Psoas muscle (tissue), 8 donors: ENCODE measurements around the gene ASCC3. TPM values are rescaled to one million over a fixed set of nuclear protein-coding genes. Genes with fewer than 3 reads are reported as not detected.

Experiments used
- ATAC-seq, 4 donors: fragments of 200-7000 bp; cut with Tn5 transposase; one replicate each; pipeline ENCODE4 v1.9.1; 2020; ENCODE audit warnings: moderate library complexity in 3 of 4, mild to moderate bottlenecking in 2 of 4
- DNase-seq, 2 donors: peaks; one replicate each; pipeline ENCODE4 v3.0.0-alpha.2; 2020
- H3K27ac ChIP-seq: fragments of 200-600 bp; one replicate; pipeline ENCODE4 v1.8.0; 2022
- H3K27me3 ChIP-seq, 3 donors: fragments of 200-600 bp in 1 of 3; one replicate each; pipeline versions ENCODE4 v1.6.1 to v1.8.0; 2013 to 2022; ENCODE audit warnings: low read length in 2 of 3, mild to moderate bottlenecking in 2 of 3, moderate library complexity in 1 of 3; ENCODE audit not compliant: insufficient read depth in 3 of 3
- H3K36me3 ChIP-seq, 2 donors: fragments of 200-600 bp in 1 of 2; one replicate each; pipeline versions ENCODE4 v1.6.1 to v1.8.0; 2013 to 2022; ENCODE audit warnings: low read depth in 1 of 2, mild to moderate bottlenecking in 1 of 2, moderate library complexity in 1 of 2; ENCODE audit not compliant: insufficient read depth in 1 of 2
- H3K4me1 ChIP-seq: fragments of 200-600 bp; one replicate; pipeline ENCODE4 v1.8.0; 2022
- H3K4me3 ChIP-seq: fragments of 200-600 bp; one replicate; pipeline ENCODE4 v1.8.0; 2022; ENCODE audit warnings: mild to moderate bottlenecking
- H3K9me3 ChIP-seq: fragments of 200-600 bp; one replicate; pipeline ENCODE4 v1.8.0; 2022
- WGBS, 3 donors: extraction: QIAGEN DNeasy Blood & Tissue Kit; methylation state at CpG; one replicate each; pipeline versions ENCODE4 v1.1.6 to v1.1.7; 2013; 5-methylcytosine and 5-hydroxymethylcytosine counted together
- intact Hi-C, 2 donors: fragments of 100-400 bp; cut with DNase I; formaldehyde crosslinking; loops; one replicate each; pipeline versions ENCODE4 v1.11.0 to v1.14.2; 2022
- polyA plus RNA-seq, 3 donors: library from polyadenylated mRNA; stranded (reverse); fragments of 200-250 nt; gene quantifications; one replicate each; pipeline ENCODE4 v1.2.3, GENCODE V29; 2013
- total RNA-seq, 4 donors: library from RNA; stranded (reverse); fragmentation: NEBNext Ultra II Directional in 2 of 4; extraction: Animal tissue kit (Norgen Biotek cat#: 25700) in 2 of 4; gene quantifications; one replicate each; pipeline versions ENCODE4 v1.2.1 to v1.2.4, GENCODE V29; 2021 to 2023
- TF ChIP-seq, protein P1 (sequence below): fragments of 200-600 bp; IDR thresholded peaks from one replicate; pipeline ENCODE4 v1.8.0; 2022; ENCODE audit warnings: antibody characterized with exemption
- donor health status: healthy with polysubstance abuse.
- donor health status: DM: no; HTN: no; CAD: no; lungs with moderate emphysema.
- donor health status: Bipolar disorder and iron deficiency.
- donor health status: healthy.
- donor health status: DM: yes; HTN: yes; CAD: no.
- donor health status: DM: no; HTN: no; CAD: no.
- donor health status: DM: no; HTN: no; CAD: no.
- donor health status: DM: yes; HTN: yes; CAD: no.

Gene ASCC3
- total and polyA plus RNA-seq, 7 donors: 5.1 to 17.9 (median 11.2) TPM

DNA sequence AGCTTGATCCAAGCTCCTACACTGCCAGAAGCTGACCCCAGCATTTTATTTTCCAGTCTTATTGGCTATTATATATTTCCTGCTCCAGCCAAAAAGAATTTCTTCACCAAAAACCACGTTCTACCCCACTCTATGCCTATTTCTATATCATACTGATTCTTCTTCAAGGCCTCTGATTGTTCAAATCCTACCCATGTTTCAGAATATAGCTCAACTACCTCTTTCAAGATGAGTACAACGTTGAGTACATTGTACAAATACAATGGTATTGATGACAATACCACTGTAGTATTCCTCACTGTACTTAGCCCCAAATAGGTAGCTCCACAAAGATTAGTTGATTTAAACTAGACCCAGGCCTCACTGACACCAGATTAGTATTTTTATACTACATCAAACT lies 31.0 kb downstream of the ASCC3 start:
- ATAC-seq: no peak
- Histone ChIP-seq H3K4me3 (no peak overlapping the region), H3K9me3 (no peaks in the 10 kb centered on the region), H3K36me3 (no peaks in the 10 kb centered on the region), H3K27ac (no peak overlapping the region), H3K4me1 (peaks cover 3% of the 10 kb centered on the region), H3K27me3 (no peaks in the 10 kb centered on the region)
- TF ChIP-seq, protein P1, sequence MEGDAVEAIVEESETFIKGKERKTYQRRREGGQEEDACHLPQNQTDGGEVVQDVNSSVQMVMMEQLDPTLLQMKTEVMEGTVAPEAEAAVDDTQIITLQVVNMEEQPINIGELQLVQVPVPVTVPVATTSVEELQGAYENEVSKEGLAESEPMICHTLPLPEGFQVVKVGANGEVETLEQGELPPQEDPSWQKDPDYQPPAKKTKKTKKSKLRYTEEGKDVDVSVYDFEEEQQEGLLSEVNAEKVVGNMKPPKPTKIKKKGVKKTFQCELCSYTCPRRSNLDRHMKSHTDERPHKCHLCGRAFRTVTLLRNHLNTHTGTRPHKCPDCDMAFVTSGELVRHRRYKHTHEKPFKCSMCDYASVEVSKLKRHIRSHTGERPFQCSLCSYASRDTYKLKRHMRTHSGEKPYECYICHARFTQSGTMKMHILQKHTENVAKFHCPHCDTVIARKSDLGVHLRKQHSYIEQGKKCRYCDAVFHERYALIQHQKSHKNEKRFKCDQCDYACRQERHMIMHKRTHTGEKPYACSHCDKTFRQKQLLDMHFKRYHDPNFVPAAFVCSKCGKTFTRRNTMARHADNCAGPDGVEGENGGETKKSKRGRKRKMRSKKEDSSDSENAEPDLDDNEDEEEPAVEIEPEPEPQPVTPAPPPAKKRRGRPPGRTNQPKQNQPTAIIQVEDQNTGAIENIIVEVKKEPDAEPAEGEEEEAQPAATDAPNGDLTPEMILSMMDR: no peak
- WGBS, 3 donors: 79 to 85% (median 82%) methylated on average over 2 of the region's 2 CpGs
- no peak for DNase-seq
- intact Hi-C loops: loop anchor here in 1 of 2 donors (5.0 kb wide), 1 partner anchor 123 kb away; no protein-coding TSS in a partner anchor

DNA sequence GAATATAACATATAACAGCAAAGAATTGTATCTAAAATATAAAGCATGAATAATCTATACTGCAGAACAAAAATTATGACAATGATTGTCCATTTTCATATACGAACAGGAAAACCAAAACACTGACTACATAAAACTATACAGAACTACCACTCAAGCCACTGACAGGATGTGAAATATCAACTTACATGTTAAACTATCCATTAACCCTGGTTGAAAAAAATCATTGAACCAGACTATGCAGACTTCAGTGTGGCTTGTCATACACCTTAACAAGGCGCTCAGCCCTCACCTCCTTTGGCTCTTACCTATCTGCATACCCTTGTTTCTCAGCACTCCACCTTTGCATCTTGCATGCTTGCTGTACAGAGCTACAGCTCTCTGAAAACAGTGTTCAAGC lies 34.9 kb downstream of the ASCC3 start:
- Histone ChIP-seq H3K36me3 (no peaks in the 10 kb centered on the region), H3K27ac (no peak overlapping the region), H3K9me3 (no peaks in the 10 kb centered on the region), H3K27me3 (no peaks in the 10 kb centered on the region), H3K4me1 (peaks cover 3% of the 10 kb centered on the region), H3K4me3 (no peak overlapping the region)
- no peak for DNase-seq
- WGBS, 3 donors: 47 to 92% (median 89%) methylated on average over 2 of the region's 2 CpGs
- intact Hi-C loops: no loop called here
- ATAC-seq: no peak
- TF ChIP-seq, protein P1: no peak

DNA sequence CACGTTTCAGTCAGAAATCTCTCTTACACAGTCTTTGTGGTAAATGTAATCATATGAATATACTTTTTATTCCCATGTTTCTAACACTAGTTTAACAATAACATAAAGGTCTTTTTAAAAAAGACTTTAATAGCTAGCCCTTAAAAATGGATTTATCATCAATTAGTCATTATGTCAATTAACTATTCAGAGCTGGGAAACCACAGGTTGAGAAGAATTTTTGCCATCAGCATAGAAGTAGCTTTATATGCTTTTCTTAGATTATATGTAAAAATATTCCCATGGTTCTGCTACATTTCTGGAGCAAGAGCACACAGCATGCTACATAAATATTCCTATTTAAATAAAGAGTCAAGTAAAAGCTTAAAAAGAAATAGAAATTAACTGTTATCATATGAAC lies 35.5 kb downstream of the ASCC3 start:
- no peaks in the 10 kb centered on the region for H3K27me3 ChIP-seq
- TF ChIP-seq, protein P1: no peak
- peaks cover 3% of the 10 kb centered on the region for H3K4me1 ChIP-seq
- DNase-seq: no peak
- H3K9me3 ChIP-seq: no peaks in the 10 kb centered on the region
- ATAC-seq: no peak
- intact Hi-C loops: no loop called here
- 67 to 72% (median 70%) methylated on average over 1 of the region's 1 CpG for WGBS, 3 donors
- H3K36me3 ChIP-seq: no peaks in the 10 kb centered on the region
- no peak overlapping the region for H3K27ac ChIP-seq
- no peak overlapping the region for H3K4me3 ChIP-seq

DNA sequence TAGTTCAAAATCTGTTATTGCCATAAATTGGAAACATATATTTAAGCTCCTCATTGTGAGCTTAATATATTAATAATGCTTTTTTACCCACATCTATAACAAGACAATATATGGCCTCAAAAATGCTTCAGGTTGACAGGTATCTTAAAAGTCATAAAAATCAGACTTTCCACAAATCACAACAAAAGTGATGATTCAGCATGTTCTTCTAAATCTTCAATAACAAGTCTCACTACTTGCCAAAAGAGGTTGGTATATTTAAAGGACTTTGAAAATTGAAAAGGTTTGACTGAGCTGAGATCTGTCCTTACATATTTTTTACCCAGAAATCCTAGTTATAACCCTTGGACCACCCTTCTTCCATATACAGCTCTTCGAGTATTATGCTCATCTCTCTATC lies 41.7 kb downstream of the ASCC3 start:
- TF ChIP-seq, protein P1: no peak
- H3K36me3 ChIP-seq: no peaks in the 10 kb centered on the region
- WGBS, 3 donors: 92 to 100% (median 96%) methylated on average over 1 of the region's 1 CpG
- H3K9me3 ChIP-seq: no peaks in the 10 kb centered on the region
- ATAC-seq: no peak
- intact Hi-C loops: no loop called here
- H3K27me3 ChIP-seq: no peaks in the 10 kb centered on the region
- no peaks in the 10 kb centered on the region for H3K4me1 ChIP-seq
- H3K27ac ChIP-seq: no peak overlapping the region
- no peak overlapping the region for H3K4me3 ChIP-seq
- no peak for DNase-seq

DNA sequence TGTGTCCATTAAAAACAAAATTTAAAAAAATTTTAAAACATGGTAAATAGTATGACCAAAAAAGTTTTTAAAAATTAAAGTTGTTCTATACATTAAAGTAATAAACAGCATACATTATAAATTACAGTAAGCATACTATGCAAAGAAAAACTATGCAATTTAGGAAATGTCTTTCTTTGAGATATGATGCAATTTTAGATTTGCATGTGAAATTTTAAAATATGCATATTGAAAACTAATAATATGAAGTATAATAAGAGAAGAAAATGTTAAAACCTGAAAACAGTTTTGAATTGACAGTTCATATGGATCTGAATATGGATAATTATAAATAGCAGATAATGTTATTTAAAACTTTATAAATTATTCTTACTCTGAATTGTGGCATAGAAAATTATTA lies 43.1 kb downstream of the ASCC3 start:
- ATAC-seq: no peak
- TF ChIP-seq, protein P1: no peak
- Histone ChIP-seq H3K9me3 (no peaks in the 10 kb centered on the region), H3K36me3 (no peaks in the 10 kb centered on the region), H3K27ac (no peak overlapping the region), H3K27me3 (no peaks in the 10 kb centered on the region), H3K4me1 (no peaks in the 10 kb centered on the region), H3K4me3 (no peak overlapping the region)
- DNase-seq: no peak
- intact Hi-C loops: no loop called here
